Tibial nerve (tissue), 4 donors: ENCODE measurements around the gene ERVFRD-1. TPM values are rescaled to one million over a fixed set of nuclear protein-coding genes. Genes with fewer than 3 reads are reported as not detected.

Experiments
- DNase-seq, 2 donors: peaks; one replicate each; pipeline ENCODE4 v3.0.0-alpha.2; 2019; ENCODE audit warnings: low spot score in 2 of 2
- H3K27ac ChIP-seq, 4 donors: fragments of 200-600 bp; sonication (generic) in 3 of 4; one replicate each; pipeline ENCODE4 v1.5.1; 2017 to 2019; ENCODE audit warnings: mild to moderate bottlenecking in 1 of 4
- H3K27me3 ChIP-seq, 2 donors: fragments of 200-600 bp; sonication (generic) in 1 of 2; one replicate each; pipeline versions ENCODE4 v1.5.1 to v1.6.0; 2017 to 2019
- H3K36me3 ChIP-seq, 3 donors: fragments of 200-600 bp; sonication (generic); one replicate each; pipeline ENCODE4 v1.5.1; 2018 to 2019
- H3K4me1 ChIP-seq, 4 donors: fragments of 200-600 bp; sonication (generic) in 3 of 4; one replicate each; pipeline ENCODE4 v1.5.1; 2017 to 2019
- H3K4me3 ChIP-seq, 4 donors: fragments of 200-600 bp; sonication (generic) in 3 of 4; one replicate each; pipeline ENCODE4 v1.5.1; 2017 to 2019; ENCODE audit warnings: mild to moderate bottlenecking in 1 of 4, moderate library complexity in 1 of 4
- H3K9me3 ChIP-seq, 4 donors: fragments of 200-600 bp; sonication (generic) in 3 of 4; one replicate each; pipeline ENCODE4 v1.5.1; 2017 to 2019
- CTCF ChIP-seq, 5 experiments: fragments of 200-600 bp in 3 of 5; fragments of 450-650 bp in 2 of 5; sonication (generic) in 3 of 5; IDR thresholded peaks; one replicate each; pipeline ENCODE4 v1.5.1; 2016 to 2019; ENCODE audit warnings: antibody characterized with exemption in 5 of 5, mild to moderate bottlenecking in 3 of 5, moderate library complexity in 2 of 5
- EP300 ChIP-seq, 2 donors: sonication (generic); formaldehyde crosslinking; IDR thresholded peaks; one replicate each; pipeline ENCODE4 v1.6.1; 2017; ENCODE audit warnings: antibody characterized with exemption in 2 of 2, mild to moderate bottlenecking in 1 of 2
- POLR2A ChIP-seq, 2 donors: fragments of 450-650 bp; IDR thresholded peaks; one replicate each; pipeline ENCODE4 v1.6.1; 2017; ENCODE audit warnings: antibody characterized with exemption in 2 of 2, mild to moderate bottlenecking in 2 of 2, moderate library complexity in 2 of 2
- WGBS, 2 donors: methylation state at CpG; one replicate each; pipeline ENCODE4 v1.1.5; 2018; 5-methylcytosine and 5-hydroxymethylcytosine counted together
- total RNA-seq, 4 donors: library from RNA; depleted of rRNA; stranded (reverse); fragments of >200 nt; gene quantifications; one replicate each; pipeline ENCODE4 v1.1.0, GENCODE V29; 2016

The ERVFRD-1 gene
- total RNA-seq, 4 donors from 2014 or later: 0.22 to 0.42 TPM; not detected in 2

GRCh38 chr6:11069760-11070159, 41.8 kb downstream of the ERVFRD-1 start:
- TF ChIP-seq CTCF (IDR thresholded peaks at IDR 0.05) (no peak), EP300 (IDR thresholded peaks at IDR 0.05) (no peak), POLR2A (IDR thresholded peaks at IDR 0.05) (no peak)
- 58 to 65% methylated on average over 2 of the region's 2 CpGs for WGBS, 2 donors

GRCh38 chr6:11067348-11067747, 44.2 kb downstream of the ERVFRD-1 start:
- no peaks in the 10 kb centered on the region for H3K4me1 ChIP-seq
- H3K27me3 ChIP-seq: no peaks in the 10 kb centered on the region
- H3K27ac ChIP-seq: no peak overlapping the region
- H3K4me3 ChIP-seq: no peak overlapping the region
- H3K9me3 ChIP-seq: no peaks in the 10 kb centered on the region
- no peak for TF ChIP-seq POLR2A (IDR thresholded peaks at IDR 0.05)
- TF ChIP-seq EP300 (IDR thresholded peaks at IDR 0.05): no peak
- TF ChIP-seq CTCF (IDR thresholded peaks at IDR 0.05): no peak
- 58 to 73% methylated on average over 2 of the region's 2 CpGs for WGBS, 2 donors
- H3K36me3 ChIP-seq: no peaks in the 10 kb centered on the region
- no peak for DNase-seq

More at GRCh38 chr6:11069760-11070159, 41.8 kb downstream of the ERVFRD-1 start:
- Histone ChIP-seq H3K9me3 (no peaks in the 10 kb centered on the region), H3K27me3 (no peaks in the 10 kb centered on the region), H3K27ac (no peak overlapping the region), H3K4me3 (no peak overlapping the region), H3K4me1 (no peaks in the 10 kb centered on the region), H3K36me3 (no peaks in the 10 kb centered on the region)
- DNase-seq: no peak

GRCh38 chr6:11066505-11067347, 44.8 kb downstream of the ERVFRD-1 start:
- 87 to 93% methylated on average over 6 of the region's 6 CpGs for WGBS, 2 donors
- H3K9me3 ChIP-seq: no peaks in the 10 kb centered on the region

GRCh38 chr6:11065436-11066202, 45.9 kb downstream of the ERVFRD-1 start:
- TF ChIP-seq POLR2A (IDR thresholded peaks at IDR 0.05) (no peak), CTCF (IDR thresholded peaks at IDR 0.05) (no peak), EP300 (IDR thresholded peaks at IDR 0.05) (no peak)
- WGBS, 2 donors: 91 to 92% methylated on average over 6 of the region's 6 CpGs
- H3K4me3 ChIP-seq: no peak overlapping the region
- no peak for DNase-seq
- H3K36me3 ChIP-seq: no peaks in the 10 kb centered on the region
- no peaks in the 10 kb centered on the region for H3K9me3 ChIP-seq
- no peaks in the 10 kb centered on the region for H3K27me3 ChIP-seq
- no peaks in the 10 kb centered on the region for H3K4me1 ChIP-seq
- no peak overlapping the region for H3K27ac ChIP-seq

More at GRCh38 chr6:11066505-11067347, 44.8 kb downstream of the ERVFRD-1 start:
- Histone ChIP-seq H3K4me1 (no peaks in the 10 kb centered on the region), H3K4me3 (no peak overlapping the region), H3K27me3 (no peaks in the 10 kb centered on the region), H3K27ac (no peak overlapping the region), H3K36me3 (no peaks in the 10 kb centered on the region)
- TF ChIP-seq CTCF (IDR thresholded peaks at IDR 0.05): no peak
- no peak for TF ChIP-seq POLR2A (IDR thresholded peaks at IDR 0.05)
- no peak for TF ChIP-seq EP300 (IDR thresholded peaks at IDR 0.05)
- DNase-seq: no peak

- WGBS, 2 donors: 58 to 66% methylated on average over 3 of the region's 3 CpGs
- Histone ChIP-seq H3K27me3 (no peaks in the 10 kb centered on the region), H3K9me3 (no peaks in the 10 kb centered on the region), H3K4me1 (no peaks in the 10 kb centered on the region), H3K4me3 (no peak overlapping the region), H3K27ac (no peak overlapping the region), H3K36me3 (no peaks in the 10 kb centered on the region)
- no peak for DNase-seq
- TF ChIP-seq EP300 (IDR thresholded peaks at IDR 0.05) (no peak), CTCF (IDR thresholded peaks at IDR 0.05) (no peak)
These were observed 46.7 kb downstream of the ERVFRD-1 start for GRCh38 chr6:11064836-11065235.
